Astrocyte (in vitro differentiated cells and primary cell): ENCODE data around the gene LRRFIP1.

Experiments used
- CTCF ChIP-seq: IDR thresholded peaks from 2 replicates; pipeline ENCODE4 v1.5.1; 2011; ENCODE audit warnings: low read depth, mild to moderate bottlenecking, inconsistent platforms, low read length, moderate library complexity; ENCODE audit not compliant: insufficient read depth
- EZH2 ChIP-seq: IDR thresholded peaks from 2 replicates; pipeline ENCODE4 v1.6.1; 2012; ENCODE audit warnings: mild to moderate bottlenecking, low read length, inconsistent platforms; ENCODE audit not compliant: insufficient read depth

DNA sequence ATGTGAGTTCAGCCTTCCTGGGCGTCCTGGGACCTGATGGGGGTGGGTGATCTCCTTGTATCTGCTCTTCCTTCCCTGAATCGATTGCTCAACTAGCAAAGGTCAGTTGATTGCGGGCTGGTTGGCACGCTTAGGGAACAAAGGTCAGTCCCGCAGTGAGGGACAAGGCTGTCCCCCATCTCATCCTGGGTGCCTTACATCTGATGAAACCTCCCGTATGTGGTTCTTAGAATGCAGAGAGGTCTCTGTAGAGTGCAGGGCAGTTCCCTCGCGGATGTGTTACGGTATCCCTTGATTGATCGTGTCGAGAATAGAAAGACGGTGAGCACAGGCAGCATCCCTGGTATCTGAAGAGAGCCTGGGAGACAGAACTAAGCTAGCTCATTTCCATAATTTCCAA is 114.8 kb downstream of the LRRFIP1 start:
- TF ChIP-seq EZH2 (no peak), CTCF (no peak)
